ENCODE data around the gene IFI30.

The IFI30 gene

GRCh38 chr19:18225702-18226468 lies 52.3 kb downstream of the IFI30 start, which contains the start of gene PDE4C:
PDE4C (minus strand) TSS chr19:18226438; CDS start chr19:18226415, 23 bp downstream.
- no peak for DNase-seq (ENCODE audit: low spot score)

DNA sequence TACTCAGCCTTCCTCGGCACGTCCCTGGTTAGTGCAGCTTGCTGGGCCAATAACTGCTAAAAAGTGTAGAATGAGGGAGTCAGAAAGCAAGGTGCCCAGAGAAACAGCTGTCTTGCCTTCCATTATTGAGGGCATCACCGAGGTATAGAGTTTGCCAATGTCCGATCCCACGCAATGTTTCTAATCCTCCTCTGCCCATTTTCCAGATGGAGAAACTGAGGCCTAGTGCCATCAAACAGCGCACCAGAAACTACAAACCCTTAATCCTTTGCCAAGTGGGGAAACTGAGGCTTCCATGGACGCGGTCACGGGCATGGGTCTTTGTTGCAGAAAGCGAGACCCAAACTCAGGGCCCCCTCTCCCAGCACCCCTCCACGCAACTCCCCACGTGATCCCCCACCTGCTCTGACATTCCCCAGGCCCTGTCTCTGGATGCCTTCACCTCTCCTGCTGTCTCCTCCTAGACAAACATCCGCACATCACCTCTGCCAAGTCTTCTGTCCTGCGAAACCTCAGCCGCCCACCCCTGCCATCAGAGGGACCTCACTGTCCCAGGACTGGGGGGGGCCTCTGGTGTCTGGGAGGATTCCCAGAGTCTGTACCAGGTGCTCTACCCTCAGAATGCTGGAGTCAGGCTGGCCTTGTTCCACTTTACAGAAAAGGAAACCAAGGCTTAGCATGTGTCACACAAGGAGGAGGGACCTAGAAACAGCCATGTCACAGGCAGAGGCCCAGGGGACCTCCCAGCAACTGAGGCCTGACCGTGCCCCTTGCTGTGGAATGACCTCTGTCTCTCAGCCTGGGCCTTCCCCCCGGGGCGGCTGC lies 53.6 kb downstream of the IFI30 start:
- no peak for DNase-seq (ENCODE audit: low spot score)
